Central memory CD4-positive, alpha-beta T cell (primary cell): ENCODE results near the gene LYPD4.
A peak's percentile ranks its signal among the peaks of the same experiment; 100 is the strongest.
"Not testable (repeated sequence)": the region's sequence is repeated elsewhere in the genome, so short reads cannot be mapped to it uniquely, and the experiment has no call there.

Experiments
- DNase-seq: peaks from one replicate; pipeline ENCODE4 v3.0.0; 2022

Gene LYPD4

DNA sequence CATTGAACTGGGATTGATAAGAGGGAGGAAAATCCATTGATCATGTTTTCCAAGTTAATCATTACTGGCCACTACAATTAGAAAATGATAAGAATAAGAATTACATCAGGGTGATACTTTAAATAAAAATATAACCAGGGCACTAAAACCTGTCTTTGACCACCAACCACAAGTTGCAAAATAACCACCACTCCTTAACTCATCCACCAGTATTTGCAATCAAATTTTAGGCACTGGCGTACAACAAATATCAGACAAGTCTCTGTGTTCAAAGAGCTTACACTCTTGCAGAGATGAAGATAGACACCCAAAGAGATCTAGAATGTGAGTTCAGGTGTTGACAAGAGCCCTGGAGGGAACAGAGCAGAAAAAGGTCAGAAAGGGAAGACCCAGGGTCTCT lies 47.6 kb downstream of the LYPD4 start:
- DNase-seq, result no peak

DNA sequence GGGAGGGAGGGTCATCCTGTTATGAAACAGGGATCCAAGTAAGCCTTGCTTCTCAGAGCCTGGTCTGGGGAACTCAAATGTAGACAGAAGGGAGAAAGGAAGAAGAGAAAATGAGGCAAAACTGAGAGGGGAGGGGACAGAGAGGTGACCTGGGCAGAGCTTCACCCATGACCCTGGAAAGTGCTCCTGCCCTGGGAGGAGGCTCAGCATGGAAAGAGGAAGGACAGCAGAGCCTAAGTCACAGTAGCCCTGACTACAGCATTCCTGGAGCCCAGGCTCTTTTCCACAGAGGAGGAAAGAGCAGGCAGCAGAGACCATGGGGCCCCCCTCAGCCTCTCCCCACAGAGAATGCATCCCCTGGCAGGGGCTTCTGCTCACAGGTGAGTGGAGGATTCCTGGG lies 48.1 kb downstream of the LYPD4 start, which contains the start of gene CEACAM3:
CEACAM3 (plus strand) TSS at position 226 of the 400 bp plus-strand sequence; CDS start at position 317, 91 bp downstream.
- DNase-seq, result no peak

DNA sequence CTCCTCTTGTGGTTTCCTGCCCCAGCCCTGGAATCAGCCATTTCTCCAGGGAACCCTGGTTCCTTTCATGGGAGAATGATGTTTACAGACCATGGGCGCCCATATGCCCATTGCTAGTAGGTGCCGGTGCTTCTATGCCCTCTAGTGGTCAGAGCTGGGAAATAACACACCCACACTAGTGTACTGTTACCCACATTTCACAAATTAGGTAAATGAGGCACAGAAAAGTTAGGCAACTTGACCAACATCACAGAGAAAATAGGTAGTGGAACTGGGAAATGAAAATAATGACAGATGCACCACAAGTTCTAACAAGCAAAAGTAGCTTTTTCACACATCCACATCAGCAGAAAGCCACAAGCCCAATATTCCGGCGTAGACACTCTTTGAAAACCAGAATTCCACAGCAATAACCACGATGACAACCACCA lies 49.4 kb downstream of the LYPD4 start:
- DNase-seq, result peak; percentile 48

DNA sequence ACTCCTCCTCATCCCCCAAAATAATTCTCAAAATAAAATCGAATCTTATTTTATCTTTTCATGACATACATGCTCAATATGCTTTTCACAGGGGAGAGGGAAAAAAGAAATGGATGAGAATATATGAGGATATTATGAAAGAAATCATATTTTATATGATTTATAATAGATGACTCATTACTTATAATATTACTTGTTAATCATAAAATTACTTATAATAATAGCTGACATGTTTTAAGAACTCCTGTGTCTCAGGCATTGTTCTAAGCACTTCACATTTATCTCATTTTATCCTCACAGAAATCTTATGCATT lies 51.1 kb downstream of the LYPD4 start:
- no peak for DNase-seq

DNA sequence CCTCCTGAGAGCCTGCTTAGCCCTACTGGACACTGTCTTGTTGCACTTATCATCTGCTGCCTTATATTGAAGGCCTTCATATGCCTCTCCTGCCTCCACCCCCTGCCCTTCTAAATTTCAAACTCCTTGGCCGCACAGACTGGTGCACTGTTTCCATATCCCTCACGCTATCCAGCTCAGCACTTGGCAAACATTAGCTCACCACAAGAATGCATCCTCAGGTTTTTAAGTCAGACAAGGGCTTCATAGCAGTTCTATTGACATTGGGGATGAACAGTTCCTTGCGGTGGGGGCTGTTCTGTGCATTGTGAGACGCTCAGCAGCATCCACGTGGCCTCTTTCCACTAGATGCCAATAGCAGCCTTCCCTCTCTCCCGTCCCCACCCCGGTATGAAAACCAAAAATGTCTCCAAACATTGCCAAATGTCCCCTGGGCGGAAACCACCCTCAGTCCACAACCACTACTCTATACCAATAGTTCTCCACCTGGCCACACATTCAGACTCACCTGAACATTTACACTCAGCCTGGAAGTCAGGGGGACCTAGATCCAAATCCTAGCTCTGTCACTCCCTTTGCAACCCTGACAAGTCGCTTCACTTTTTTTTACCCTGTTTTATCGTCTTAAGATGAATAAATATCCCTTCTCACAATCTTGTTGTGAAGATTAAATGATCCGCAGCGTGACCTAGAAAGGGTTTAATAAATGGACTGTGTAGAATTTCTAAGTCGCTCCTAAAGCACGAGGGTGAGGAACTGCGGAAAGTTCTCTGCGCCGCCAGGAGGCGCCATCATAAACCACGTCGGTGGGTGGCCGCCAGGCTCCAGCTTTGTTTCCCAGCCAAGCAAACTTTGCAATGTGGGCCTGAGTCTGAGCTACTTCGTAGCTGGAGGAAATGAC lies 51.7 kb downstream of the LYPD4 start:
- DNase-seq, result peak; percentile 27

DNA sequence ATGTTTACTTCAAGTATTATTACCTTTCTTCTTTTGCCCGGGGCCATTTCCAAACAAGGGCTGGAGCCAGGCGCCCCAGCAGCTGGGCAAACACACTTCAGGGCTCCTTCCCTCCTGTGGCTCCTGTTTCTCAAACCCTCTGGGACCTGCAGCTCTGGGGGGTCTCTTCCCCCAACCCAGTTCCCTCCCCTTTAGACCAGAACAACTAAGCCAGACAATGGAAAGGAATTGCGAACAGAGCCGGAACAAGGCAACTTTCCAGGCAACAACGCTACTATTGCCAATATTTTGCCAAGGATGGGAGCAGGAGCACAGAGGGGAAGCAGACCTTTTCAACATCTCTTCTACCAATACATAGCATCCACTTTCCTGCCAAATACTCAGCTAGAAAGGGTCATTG lies 55.4 kb downstream of the LYPD4 start:
- not testable (repeated sequence) for DNase-seq

DNA sequence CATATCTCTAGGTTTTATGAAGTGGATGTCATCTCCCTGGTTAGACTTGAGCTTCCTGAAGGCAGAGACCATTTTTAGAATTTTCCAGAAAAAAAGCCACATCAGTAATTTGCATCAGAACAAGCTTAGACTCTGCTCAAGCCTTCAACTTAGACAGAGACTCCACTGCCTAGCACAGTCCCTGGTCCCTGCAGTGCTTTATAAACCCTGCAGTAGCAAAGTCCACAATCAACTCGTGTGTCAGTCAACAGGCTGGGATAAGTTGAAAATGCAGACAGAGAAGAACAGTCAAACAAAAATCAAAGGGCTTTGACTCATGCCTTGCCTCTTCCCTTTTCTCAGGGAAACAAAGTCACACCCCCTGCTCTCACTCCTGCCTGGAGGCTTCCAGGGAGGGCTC lies 56.0 kb downstream of the LYPD4 start:
- not testable (repeated sequence) for DNase-seq
